GM19328 (cell line): Measurements from ENCODE around the gene DHTKD1.
"Not testable (repeated sequence)": the region's sequence is repeated elsewhere in the genome, so short reads cannot be mapped to it uniquely, and the experiment has no call there.

Experiments
- ATAC-seq: cut with Tn5 transposase; IDR thresholded peaks from one replicate; pipeline ENCODE4 v1.9.1; 2021; ENCODE audit warnings: mild to moderate bottlenecking, moderate library complexity; ENCODE audit not compliant: unreplicated experiment

Gene DHTKD1

DNA sequence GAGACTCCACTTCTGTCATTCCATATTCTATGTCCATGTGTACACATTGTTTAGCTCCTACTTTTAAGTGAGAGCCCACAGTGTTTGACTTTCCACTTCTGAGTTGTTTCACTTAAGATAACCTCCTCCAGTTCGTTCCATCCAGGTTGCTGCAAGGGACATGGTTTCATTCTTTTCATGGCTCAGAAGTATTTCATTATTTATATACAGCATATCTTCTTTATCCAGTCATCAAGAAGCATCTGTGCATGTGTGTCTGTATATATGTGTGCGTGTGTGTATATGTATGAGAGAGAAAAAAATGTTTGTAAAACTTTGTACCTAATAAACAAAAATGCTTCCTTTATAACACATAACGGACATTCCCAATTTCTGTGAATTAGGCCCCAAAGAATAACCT is 66.9 kb downstream of the DHTKD1 start:
- ATAC-seq = no peak

DNA sequence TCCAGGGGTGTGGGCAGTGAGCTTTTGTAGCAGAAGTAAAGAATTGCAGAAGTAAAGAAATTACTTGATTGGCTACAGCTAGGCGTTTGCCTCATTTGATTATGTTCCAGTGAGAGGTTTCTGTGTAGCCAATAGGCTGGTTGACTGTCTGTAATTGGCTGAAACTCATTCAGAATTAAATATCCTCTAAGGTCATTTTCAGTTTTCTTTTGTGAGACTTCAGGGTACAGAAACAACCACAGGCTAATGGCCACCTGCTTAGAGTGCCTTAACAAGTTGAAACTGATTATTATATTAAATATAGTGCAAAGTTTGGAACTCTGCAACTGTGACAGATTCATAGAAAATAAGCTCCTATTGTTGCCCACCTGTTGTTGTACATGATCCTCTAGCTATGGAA is 71.3 kb downstream of the DHTKD1 start:
- ATAC-seq = no peak

DNA sequence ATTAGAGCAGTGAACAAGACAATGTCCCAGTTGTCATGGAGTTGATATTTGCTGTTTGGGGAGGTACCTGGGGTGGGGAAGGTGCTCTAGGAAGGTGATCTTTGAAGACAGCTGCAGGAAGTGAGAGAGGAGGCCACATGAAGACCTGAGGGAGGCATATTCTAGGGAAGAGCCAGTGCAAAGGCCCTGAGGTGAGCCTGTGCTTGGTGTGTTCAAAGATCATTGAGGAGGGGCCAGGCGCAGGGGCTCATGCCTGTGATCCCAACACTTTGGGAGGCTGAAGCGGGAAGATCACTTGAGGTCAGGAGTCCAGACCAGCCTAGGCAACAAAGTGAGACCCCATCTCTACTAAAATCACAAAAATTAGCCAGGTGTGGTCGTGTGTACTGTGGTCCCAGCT is 75.8 kb downstream of the DHTKD1 start:
- no peak for ATAC-seq

DNA sequence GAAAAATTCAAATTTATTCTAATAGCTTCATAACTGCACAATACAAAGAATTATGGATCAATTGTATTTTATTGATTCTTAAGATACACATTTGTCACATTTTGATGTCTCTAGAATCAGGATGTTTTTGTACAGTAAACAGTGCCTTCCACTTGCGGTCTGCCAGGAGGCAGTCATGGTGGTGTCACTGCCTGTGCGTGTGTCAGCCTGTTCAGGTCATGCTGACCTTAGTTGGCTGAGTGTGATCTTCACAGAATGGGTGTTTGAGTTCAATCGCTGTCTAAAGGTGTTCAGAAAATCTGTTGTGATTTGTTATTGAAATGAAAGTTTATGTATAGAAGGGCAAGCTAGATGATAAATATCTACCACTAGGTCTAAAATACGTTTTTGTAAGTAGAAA is 81.4 kb downstream of the DHTKD1 start:
- ATAC-seq = no peak

DNA sequence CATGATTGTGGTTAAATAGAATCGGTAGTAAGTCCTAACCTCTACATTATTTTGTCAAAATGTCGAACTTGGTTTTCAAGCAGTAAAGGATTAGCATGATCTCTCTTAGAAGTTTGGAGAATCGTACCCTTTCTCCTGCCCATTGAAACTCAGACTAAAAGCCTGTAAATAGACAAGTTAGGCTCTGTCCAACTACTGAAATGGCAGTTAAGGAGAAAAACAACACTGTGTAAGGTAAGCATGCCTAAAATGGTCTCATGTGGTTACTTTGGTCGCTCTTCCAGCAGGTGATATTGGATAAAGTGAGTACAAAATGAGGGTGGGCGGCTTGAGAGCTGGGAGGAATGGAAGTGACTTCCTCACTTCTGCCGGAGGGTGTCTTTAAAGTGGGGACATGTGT is 85.8 kb downstream of the DHTKD1 start:
- ATAC-seq = no peak

DNA sequence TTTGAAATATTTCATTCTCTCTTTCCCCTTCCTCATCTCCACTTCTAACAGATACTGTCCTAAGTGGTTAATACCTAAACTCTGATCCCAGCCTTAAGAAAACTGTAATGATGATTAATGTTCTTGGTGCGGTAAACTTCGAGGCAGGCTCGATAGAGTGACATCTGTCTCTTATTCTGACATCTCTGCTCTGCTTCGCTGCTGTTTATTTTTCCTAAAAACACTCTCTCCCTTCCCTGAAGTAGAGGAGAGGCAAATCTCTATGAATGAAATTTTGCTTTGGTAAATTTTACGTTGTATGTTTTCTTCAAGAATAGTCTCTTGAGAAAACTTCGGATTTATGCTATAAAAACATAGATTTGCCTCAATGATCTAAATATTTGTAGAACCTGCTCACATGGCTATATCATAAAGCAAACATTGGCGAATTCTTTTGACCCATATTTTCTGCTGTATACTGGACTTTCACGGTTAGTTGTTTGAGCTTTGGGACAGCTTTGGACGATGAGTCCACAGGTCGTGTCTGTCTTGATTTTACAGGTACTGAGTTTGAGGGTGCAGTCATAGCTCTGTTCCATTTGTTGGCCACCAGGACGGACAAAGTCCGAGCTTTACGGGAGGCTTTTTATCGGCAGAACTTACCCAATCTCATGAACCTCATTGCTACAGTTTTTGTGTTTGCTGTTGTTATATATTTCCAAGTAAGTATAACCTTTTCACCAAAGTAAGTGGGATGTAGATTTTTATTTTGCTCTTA is 87.8 kb downstream of the DHTKD1 start:
- no peak for ATAC-seq

DNA sequence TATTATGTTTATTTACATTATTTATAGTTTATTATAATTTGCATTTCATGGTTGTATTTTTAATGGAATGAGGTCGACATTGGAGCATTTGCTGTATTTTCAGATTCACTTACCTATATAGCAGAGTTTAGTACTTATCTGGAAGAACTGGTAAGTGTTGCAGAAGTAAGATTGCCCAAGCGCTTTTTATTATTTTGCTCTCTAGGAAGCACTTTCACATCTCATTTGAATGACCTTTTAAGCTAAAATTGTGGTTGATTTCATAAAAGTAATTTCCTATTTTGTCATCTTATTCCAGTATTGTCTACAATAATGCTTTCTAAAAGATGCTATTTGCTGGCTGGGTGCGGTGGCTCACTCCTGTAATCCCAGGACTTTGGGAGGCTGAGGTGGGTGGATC is 89.4 kb downstream of the DHTKD1 start:
- ATAC-seq = no peak

DNA sequence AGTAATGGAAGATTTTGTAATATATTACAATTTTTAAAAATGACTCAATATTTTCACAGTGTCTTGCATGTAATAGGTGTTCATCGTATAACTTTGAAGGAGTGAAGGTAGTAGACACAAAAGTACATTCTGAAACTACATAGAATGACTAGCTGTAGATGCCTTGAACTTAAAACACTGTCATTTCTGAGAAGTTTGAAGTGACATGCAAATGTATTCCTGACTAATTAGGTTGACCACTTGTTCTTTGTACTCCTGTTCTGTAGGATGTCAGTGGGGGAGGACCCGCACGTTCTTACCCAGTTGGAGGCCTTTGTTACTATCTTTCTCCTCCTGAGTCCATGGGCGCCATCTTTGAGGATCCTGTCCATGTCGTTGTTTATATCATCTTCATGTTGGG is 91.9 kb downstream of the DHTKD1 start:
- ATAC-seq = no peak

DNA sequence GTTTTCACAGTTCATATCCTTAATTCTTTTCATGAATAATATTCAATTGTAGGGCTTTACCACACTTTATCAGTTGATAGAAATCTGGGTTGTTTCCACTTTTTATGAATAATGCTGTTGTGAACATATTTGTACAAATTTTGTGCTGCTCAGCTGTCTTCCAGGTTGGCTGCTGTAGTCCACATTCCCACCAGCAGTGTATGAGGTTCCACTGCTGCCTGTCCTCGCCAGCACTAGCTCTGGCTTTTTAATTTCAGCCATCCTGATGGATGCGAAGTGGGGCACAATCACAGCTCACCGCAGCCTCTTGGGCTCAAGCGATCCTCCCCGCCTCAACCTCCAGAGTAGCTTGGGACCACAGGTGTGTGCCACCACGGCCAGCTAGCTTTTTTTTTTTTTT is 94.2 kb downstream of the DHTKD1 start:
- no peak for ATAC-seq

DNA sequence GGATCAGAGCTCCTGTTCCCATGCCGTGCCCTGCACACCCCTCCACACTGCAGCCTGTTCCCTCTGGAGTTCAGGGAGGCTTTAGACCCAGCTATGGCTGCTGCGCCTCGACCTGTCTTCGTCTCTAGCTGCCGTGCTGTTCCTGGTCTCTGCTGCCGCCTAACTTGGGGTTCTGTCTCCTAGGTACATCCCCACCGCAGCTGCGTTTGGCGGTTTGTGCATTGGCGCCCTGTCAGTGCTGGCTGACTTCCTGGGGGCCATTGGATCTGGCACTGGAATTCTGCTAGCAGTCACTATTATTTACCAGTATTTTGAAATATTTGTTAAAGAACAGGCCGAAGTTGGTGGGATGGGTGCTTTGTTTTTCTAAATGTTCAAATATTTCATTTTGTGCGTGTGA is 95.3 kb downstream of the DHTKD1 start:
- ATAC-seq = no peak

DNA sequence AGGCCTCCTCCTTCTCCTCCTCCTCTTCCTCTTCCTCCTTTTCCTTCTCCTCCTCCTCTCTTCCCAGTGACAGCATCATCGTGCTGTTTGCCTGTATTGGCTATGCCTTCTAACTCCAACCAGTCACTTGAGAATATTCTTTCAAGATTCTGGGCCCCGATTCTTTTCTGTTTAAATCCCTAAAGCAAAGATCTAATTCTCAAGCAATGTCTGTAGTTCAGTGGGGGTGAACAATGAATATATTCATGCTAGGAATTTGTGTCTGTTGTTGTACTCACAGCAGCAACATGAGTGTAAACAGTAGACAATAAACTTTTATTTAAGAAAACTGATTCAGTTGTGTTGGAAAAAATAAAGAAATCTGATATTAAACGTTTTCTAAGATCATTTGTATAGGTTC is 96.3 kb downstream of the DHTKD1 start:
- ATAC-seq = no peak

DNA sequence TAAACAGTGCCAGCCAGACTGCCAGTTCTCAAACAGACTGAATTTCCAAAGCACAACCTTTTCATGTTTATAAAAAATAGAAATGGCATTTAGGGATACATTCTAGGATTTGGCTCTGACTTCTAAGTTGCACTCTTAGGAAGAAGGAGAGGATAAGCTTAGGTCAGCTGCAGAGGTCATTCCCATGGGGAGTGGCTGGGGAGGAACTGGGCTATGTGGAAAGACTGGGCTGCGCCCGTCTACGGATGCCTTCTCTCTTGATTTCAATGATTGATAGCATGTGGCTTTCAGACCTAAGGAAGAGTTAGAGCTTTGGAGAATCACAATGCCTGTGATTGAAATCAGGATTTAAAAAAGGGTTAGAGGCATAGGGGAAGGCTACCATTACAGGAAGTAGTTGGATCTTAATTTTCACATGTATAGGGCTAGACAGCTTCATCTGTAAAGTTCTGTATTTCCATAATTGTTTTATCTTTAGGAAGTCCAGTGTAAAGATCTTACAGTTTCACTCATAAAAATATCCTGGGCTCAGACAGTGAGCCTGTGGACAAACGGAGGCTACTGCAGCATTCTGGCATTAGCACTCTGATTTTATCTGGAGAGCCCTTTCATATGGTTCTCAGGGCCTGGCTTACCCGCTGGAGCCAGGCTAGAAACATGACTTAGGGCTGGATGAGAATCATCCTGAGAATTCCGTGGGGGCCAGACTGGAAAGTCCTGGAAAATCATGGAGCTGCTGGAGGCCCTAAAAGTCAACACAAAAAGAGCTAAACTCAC is 97.4 kb downstream of the DHTKD1 start:
- ATAC-seq = no peak

DNA sequence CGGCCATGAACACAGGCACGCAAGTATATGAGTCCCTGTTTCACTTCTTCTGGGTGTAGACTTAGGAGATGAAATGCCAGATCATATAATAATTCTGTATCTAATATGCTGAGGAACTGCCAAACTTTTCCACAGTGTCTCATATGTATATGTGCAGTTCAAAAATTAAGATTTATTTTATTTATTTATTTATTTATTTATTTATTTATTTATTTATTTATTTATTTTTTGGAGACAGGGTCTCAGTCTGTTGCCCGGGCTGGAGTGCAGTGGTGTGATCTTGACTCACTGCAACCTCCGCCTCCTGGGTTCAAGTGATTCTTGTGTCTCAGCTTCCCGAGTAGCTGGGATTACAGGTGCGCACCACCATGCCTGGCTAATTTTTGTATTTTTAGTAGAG is 102.8 kb downstream of the DHTKD1 start:
- ATAC-seq = not testable (repeated sequence)
